HFFc6 (cell line): ENCODE measurements around the gene GIGYF1. TPM values are rescaled to one million over a fixed set of nuclear protein-coding genes. Genes with fewer than 3 reads are reported as not detected.

Experiments used
- DNase-seq: peaks from one replicate; pipeline ENCODE4 v3.0.0-alpha.2; 2018
- H3K27ac Mint-ChIP-seq: 2 replicates; pipeline ENCODE4 v1.8.0; 2020; ENCODE audit warnings: mild to moderate bottlenecking, mixed read lengths
- H3K27me3 Mint-ChIP-seq: 2 replicates; pipeline ENCODE4 v1.8.0; 2021; ENCODE audit warnings: mild to moderate bottlenecking, moderate library complexity, mixed read lengths; ENCODE audit not compliant: insufficient read depth
- H3K36me3 Mint-ChIP-seq: 2 replicates; pipeline ENCODE4 v1.8.0; 2021; ENCODE audit warnings: low read depth, mixed read lengths
- H3K4me1 Mint-ChIP-seq: 2 replicates; pipeline ENCODE4 v1.8.0; 2020; ENCODE audit warnings: low read depth, mixed read lengths
- H3K4me3 Mint-ChIP-seq: 2 replicates; pipeline ENCODE4 v1.8.0; 2020; ENCODE audit warnings: mild to moderate bottlenecking, moderate library complexity, mixed read lengths
- H3K9me3 Mint-ChIP-seq: 2 replicates; pipeline ENCODE4 v1.8.0; 2020; ENCODE audit warnings: mild to moderate bottlenecking, mixed read lengths
- total RNA-seq, 6 experiments: library from RNA; stranded (reverse); fragmentation: NEBNext Ultra II Directional; extraction: Animal tissue kit (Norgen Biotek cat#: 25700); gene quantifications; 2 replicates in 1 of 6; 3 replicates in 5 of 6; pipeline ENCODE4 v1.2.3, GENCODE V29; 2021
- TF ChIP-seq, protein P1 (sequence below): fragments of 200-600 bp; sonication (generic); IDR thresholded peaks from 2 replicates; pipeline ENCODE4 v1.5.0; 2021; ENCODE audit warnings: antibody characterized with exemption, mild to moderate bottlenecking

Gene GIGYF1
- total RNA-seq, 6 experiments from 2014 or later = 17.7 to 21.8 (median 19.2) TPM

DNA sequence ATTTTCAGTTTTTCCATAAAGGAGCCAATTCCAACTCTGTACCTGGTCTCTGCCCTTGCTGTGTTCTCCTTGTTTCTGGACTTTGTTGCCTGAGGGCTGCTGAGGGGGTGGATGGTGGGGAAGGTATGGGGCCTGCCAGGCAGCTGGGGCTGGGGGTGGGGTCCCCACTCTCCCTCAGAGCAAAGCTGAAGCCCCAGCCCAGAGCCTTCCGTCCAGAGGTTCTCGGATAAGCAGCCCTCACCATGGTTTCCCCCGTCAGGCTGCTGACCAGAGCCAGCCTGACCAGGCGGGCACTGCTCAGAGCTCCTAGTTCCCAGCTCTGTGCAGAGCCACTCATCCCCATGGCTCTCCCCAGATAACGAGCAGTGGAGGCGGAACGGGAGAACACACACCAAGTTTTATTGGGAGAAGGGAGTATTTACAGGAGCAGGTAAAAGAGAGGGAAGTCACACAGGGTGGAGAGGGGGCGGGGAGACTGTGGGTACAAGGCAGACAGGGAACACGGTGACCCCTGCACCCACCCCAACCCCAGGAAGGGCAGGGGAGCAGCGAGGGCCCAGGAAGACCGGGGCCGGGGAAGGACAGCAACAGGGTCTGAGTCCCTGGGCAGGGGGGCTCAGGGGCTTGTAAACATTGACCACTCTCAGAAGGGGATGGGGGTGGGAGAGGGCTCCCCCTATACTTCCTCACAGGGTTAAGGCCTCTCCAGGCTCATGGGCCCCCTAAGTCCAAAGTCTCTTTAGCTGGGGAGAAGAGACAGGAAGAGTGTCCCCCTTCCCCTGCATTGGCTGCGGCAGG lies 14.7 kb downstream of the GIGYF1 start:
- Mint-ChIP-seq H3K36me3 (peaks cover 11% of the 10 kb centered on the region; the same call in 1 of the 2 replicates), H3K9me3 (no peaks in the 10 kb centered on the region), H3K4me1 (peaks cover 33% of the 10 kb centered on the region; the same call in 1 of the 2 replicates), H3K27me3 (peaks cover 9% of the 10 kb centered on the region), H3K27ac (peak overlapping the region; percentile 38; the same call in 1 of the 2 replicates), H3K4me3 (no peak overlapping the region; the same call in 1 of the 2 replicates)
- TF ChIP-seq, protein P1, sequence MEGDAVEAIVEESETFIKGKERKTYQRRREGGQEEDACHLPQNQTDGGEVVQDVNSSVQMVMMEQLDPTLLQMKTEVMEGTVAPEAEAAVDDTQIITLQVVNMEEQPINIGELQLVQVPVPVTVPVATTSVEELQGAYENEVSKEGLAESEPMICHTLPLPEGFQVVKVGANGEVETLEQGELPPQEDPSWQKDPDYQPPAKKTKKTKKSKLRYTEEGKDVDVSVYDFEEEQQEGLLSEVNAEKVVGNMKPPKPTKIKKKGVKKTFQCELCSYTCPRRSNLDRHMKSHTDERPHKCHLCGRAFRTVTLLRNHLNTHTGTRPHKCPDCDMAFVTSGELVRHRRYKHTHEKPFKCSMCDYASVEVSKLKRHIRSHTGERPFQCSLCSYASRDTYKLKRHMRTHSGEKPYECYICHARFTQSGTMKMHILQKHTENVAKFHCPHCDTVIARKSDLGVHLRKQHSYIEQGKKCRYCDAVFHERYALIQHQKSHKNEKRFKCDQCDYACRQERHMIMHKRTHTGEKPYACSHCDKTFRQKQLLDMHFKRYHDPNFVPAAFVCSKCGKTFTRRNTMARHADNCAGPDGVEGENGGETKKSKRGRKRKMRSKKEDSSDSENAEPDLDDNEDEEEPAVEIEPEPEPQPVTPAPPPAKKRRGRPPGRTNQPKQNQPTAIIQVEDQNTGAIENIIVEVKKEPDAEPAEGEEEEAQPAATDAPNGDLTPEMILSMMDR = no peak
- no peak for DNase-seq

DNA sequence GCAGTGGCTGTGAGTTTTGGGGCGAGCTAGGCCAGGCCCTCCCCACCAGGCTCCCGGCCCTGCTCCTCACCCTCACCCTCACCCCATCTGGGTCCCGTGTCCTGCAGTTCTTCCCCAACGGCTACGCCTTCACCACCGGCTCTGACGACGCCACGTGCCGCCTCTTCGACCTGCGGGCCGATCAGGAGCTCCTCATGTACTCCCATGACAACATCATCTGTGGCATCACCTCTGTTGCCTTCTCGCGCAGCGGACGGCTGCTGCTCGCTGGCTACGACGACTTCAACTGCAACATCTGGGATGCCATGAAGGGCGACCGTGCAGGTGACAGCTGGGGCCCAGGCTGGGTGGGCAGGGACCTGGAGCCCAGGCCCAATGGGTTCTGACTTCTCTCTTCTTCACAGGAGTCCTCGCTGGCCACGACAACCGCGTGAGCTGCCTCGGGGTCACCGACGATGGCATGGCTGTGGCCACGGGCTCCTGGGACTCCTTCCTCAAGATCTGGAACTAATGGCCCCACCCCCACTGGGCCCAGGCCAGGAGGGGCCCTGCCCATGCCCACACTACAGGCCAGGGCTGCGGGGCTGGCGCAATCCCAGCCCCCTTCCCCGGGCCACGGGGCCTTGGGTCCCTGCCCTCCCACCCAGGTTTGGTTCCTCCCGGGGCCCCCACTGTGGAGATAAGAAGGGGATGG lies 15.6 kb downstream of the GIGYF1 start:
- Mint-ChIP-seq H3K27ac (no peak overlapping the region), H3K4me3 (no peak overlapping the region), H3K36me3 (peaks cover 11% of the 10 kb centered on the region; the same call in 1 of the 2 replicates), H3K4me1 (peaks cover 33% of the 10 kb centered on the region; the same call in 1 of the 2 replicates), H3K9me3 (no peaks in the 10 kb centered on the region), H3K27me3 (peaks cover 9% of the 10 kb centered on the region)
- TF ChIP-seq, protein P1 = no peak
- DNase-seq = no peak

DNA sequence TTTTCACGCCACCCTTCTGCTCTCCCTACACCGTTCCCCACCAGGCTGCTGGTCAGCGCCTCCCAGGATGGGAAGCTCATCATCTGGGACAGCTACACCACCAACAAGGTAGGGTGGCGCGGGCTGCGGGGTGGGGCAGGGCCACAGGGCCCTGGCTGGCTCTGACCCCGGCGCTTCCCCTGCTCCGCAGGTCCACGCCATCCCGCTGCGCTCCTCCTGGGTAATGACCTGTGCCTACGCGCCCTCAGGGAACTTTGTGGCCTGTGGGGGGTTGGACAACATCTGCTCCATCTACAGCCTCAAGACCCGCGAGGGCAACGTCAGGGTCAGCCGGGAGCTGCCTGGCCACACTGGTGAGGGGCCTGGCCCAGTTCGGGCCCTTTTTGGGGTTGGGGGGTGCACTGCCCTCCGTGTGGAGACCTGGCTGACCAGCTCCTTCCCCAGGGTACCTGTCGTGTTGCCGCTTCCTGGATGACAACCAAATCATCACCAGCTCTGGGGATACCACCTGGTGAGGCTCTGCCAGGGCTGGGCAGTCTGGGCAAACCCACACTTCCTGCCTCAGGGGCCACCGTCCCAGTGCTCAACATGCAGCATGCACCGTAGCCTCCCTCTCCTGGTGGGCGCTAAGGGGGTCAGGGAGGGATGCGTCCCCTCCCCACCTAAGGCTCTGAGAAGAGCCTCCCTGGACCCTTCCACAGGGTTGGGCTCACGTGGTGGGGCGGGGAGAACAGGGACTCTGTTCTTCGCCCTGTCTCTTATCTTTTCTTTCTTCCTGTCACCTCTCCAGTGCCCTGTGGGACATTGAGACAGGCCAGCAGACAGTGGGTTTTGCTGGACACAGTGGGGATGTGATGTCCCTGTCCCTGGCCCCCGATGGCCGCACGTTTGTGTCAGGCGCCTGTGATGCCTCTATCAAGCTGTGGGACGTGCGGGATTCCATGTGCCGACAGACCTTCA lies 16.5 kb downstream of the GIGYF1 start:
- H3K27ac Mint-ChIP-seq = no peak overlapping the region
- peaks cover 7% of the 10 kb centered on the region for H3K27me3 Mint-ChIP-seq
- H3K9me3 Mint-ChIP-seq = no peaks in the 10 kb centered on the region
- H3K4me1 Mint-ChIP-seq = peaks cover 33% of the 10 kb centered on the region; the same call in 1 of the 2 replicates
- DNase-seq = no peak
- H3K4me3 Mint-ChIP-seq = no peak overlapping the region
- TF ChIP-seq, protein P1 = no peak
- peaks cover 7% of the 10 kb centered on the region; the same call in 1 of the 2 replicates for H3K36me3 Mint-ChIP-seq

DNA sequence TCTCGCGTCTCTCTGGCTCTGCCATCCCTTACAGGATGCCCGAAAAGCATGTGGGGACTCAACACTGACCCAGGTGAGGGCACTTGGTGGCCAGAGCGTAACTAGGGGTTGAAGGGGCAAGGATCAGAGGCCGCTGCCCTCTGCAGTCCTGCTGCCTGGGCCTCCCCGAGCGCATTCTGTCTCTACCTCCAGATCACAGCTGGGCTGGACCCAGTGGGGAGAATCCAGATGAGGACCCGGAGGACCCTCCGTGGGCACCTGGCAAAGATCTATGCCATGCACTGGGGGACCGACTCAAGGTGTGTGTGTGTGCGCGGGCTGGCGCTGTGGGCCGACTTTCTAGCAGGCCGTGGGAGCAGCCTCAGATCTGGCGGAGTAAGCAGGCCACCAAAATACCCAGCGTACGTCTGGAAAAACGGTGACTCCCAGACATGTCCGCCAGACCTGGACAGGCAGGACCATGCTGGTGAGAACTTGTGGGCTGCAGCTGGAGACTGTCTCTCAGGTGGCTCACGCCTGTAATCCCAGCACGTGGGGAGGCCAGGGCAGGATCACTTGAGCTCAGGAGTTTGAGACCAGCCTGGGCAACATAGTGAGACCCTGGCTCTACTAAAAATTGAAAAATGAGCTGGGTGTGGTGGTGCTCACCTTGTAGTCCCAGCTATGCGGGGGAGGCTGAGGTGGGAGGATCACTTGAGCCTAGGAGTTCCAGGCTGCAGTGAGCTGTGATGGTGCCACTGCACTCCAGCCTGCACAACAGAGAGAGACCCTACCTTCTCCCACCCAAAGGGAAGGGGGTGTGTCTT lies 17.3 kb downstream of the GIGYF1 start:
- peak overlapping the region; percentile 85 for H3K4me3 Mint-ChIP-seq
- H3K4me1 Mint-ChIP-seq = peaks cover 24% of the 10 kb centered on the region; the same call in 1 of the 2 replicates
- peaks cover 7% of the 10 kb centered on the region; the same call in 1 of the 2 replicates for H3K36me3 Mint-ChIP-seq
- peak overlapping the region; percentile 65 for H3K27ac Mint-ChIP-seq
- H3K27me3 Mint-ChIP-seq = peaks cover 11% of the 10 kb centered on the region
- TF ChIP-seq, protein P1 = no peak
- H3K9me3 Mint-ChIP-seq = no peaks in the 10 kb centered on the region
- DNase-seq = no peak
